Mesenchymal stem cell (in vitro differentiated cells and primary cell): ENCODE measurements around the gene CATSPERE.

Source experiments
- DNase-seq: peaks from one replicate; pipeline ENCODE4 v3.0.0-alpha.2; 2013
- H2AFZ ChIP-seq: one replicate; pipeline ENCODE4 v1.6.1; 2013; ENCODE audit warnings: low read depth, mild to moderate bottlenecking, control low read depth, inconsistent platforms, low read length, moderate library complexity
- H2AK5ac ChIP-seq: 2 replicates; pipeline ENCODE4 v1.6.1; 2013; ENCODE audit warnings: low read length, moderate library complexity, mild to moderate bottlenecking, inconsistent platforms; ENCODE audit not compliant: severe bottlenecking
- H2BK120ac ChIP-seq: one replicate; pipeline ENCODE4 v1.6.1; 2013; ENCODE audit warnings: low read depth, mild to moderate bottlenecking, inconsistent platforms, low read length, moderate library complexity
- H2BK12ac ChIP-seq, 2 experiments: one replicate each; pipeline ENCODE4 v1.6.1; 2013; ENCODE audit warnings: inconsistent platforms in 2 of 2, low read length in 2 of 2, mild to moderate bottlenecking in 2 of 2, moderate library complexity in 2 of 2, control low read depth in 1 of 2
- H2BK15ac ChIP-seq: one replicate; pipeline ENCODE4 v1.6.1; 2013; ENCODE audit warnings: mild to moderate bottlenecking, low read depth, inconsistent platforms; ENCODE audit not compliant: poor library complexity, severe bottlenecking
- H2BK5ac ChIP-seq: 2 replicates; pipeline ENCODE4 v1.6.1; 2013; ENCODE audit warnings: low read depth, mild to moderate bottlenecking, low read length, control low read depth, inconsistent platforms; ENCODE audit not compliant: poor library complexity, severe bottlenecking
- H3K14ac ChIP-seq, 2 experiments: one replicate each; pipeline ENCODE4 v1.6.1; 2013; ENCODE audit warnings: inconsistent platforms in 2 of 2, low read length in 2 of 2, control low read depth in 1 of 2, mild to moderate bottlenecking in 1 of 2, moderate library complexity in 1 of 2
- H3K18ac ChIP-seq, 2 experiments: one replicate each; pipeline ENCODE4 v1.6.1; 2013; ENCODE audit warnings: inconsistent platforms in 2 of 2, low read length in 2 of 2, control low read depth in 1 of 2, low read depth in 1 of 2, mild to moderate bottlenecking in 1 of 2
- H3K23ac ChIP-seq, 2 experiments: one replicate each; pipeline ENCODE4 v1.6.1; 2013; ENCODE audit warnings: inconsistent platforms in 2 of 2, low read length in 2 of 2, mild to moderate bottlenecking in 2 of 2, moderate library complexity in 2 of 2, control low read depth in 1 of 2
- H3K27ac ChIP-seq: 2 replicates; pipeline ENCODE4 v1.5.1; 2013; ENCODE audit warnings: mild to moderate bottlenecking, moderate library complexity, low read length, control low read depth, inconsistent platforms; ENCODE audit not compliant: poor library complexity, severe bottlenecking
- H3K27me3 ChIP-seq, 2 experiments: 2 replicates each; pipeline versions ENCODE4 v1.6.1 to v1.7.0; 2013; ENCODE audit warnings: low read length in 2 of 2, mild to moderate bottlenecking in 2 of 2, moderate library complexity in 2 of 2, control low read depth in 1 of 2, inconsistent platforms in 1 of 2; ENCODE audit not compliant: control insufficient read depth in 1 of 2, insufficient read depth in 1 of 2
- H3K36me3 ChIP-seq, 2 experiments: 2 replicates each; pipeline versions ENCODE4 v1.6.1 to v1.7.0; 2013; ENCODE audit warnings: low read length in 2 of 2, control low read depth in 1 of 2, inconsistent platforms in 1 of 2, low read depth in 1 of 2, mild to moderate bottlenecking in 1 of 2; ENCODE audit not compliant: insufficient read depth in 2 of 2, control insufficient read depth in 1 of 2
- H3K4ac ChIP-seq, 2 experiments: one replicate each; pipeline ENCODE4 v1.6.1; 2013; ENCODE audit warnings: inconsistent platforms in 2 of 2, low read length in 2 of 2, mild to moderate bottlenecking in 2 of 2, moderate library complexity in 2 of 2, control low read depth in 1 of 2, low read depth in 1 of 2
- H3K4me1 ChIP-seq: 2 replicates; pipeline ENCODE4 v1.6.1; 2013; ENCODE audit warnings: low read depth, low read length, control low read depth; ENCODE audit not compliant: control insufficient read depth, insufficient read depth
- H3K4me2 ChIP-seq: 2 replicates; pipeline ENCODE4 v1.6.1; 2013; ENCODE audit warnings: low read length, mild to moderate bottlenecking, inconsistent platforms; ENCODE audit not compliant: poor library complexity, severe bottlenecking
- H3K4me3 ChIP-seq, 2 experiments: 2 replicates each; pipeline versions ENCODE4 v1.5.1 to v1.7.0; 2013; ENCODE audit warnings: low read length in 2 of 2, mild to moderate bottlenecking in 2 of 2, control low read depth in 1 of 2, low read depth in 1 of 2; ENCODE audit not compliant: insufficient read depth in 1 of 2
- H3K79me1 ChIP-seq: replicated peaks from 2 replicates; pipeline ENCODE4 v1.6.1; 2013; ENCODE audit warnings: mild to moderate bottlenecking, control low read depth, low read length, inconsistent platforms; ENCODE audit not compliant: poor library complexity, severe bottlenecking
- H3K9ac ChIP-seq: 2 replicates; pipeline ENCODE4 v1.7.0; 2013; ENCODE audit warnings: mild to moderate bottlenecking, low read length, moderate library complexity
- H3K9me3 ChIP-seq: 2 replicates; pipeline ENCODE4 v1.7.0; 2013; ENCODE audit warnings: mild to moderate bottlenecking, low read length; ENCODE audit not compliant: control insufficient read depth
- H4K8ac ChIP-seq: one replicate; pipeline ENCODE4 v1.6.1; 2013; ENCODE audit warnings: inconsistent platforms, mild to moderate bottlenecking, low read length, moderate library complexity
- H4K91ac ChIP-seq: one replicate; pipeline ENCODE4 v1.6.1; 2013; ENCODE audit warnings: mild to moderate bottlenecking, low read length, inconsistent platforms
- WGBS: methylation state at CpG from one replicate; pipeline ENCODE4 v1.1.7; 2013; ENCODE audit warnings: mixed read lengths; 5-methylcytosine and 5-hydroxymethylcytosine counted together

CATSPERE gene

DNA sequence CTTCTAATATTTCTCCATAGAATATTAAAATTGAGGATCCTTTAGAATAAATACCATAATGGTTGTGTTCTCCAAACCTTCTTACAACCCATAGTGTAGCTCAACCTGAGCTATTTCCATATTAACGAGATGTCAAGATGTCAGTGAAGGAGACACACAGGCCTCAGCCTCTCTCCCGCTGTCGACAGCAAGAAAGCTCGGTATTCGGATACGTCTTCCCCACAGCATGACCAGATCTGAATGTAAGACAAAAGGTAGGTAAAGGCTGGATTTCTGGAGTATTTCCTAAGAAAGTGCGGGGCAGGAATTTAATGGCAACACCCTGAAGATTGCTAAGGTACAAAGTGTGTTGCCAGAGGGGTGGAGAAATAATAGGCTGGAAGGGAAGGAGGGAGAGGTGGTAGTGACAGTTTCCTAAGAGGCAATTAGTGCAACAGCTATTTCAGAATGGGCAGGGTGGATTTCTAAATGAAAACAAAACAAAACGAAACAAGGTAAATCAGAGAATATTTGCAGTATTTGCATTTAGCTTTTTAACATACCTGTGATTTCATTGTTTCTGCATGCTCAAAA lies 11.1 kb upstream of the CATSPERE start:
- H3K27ac ChIP-seq = no peak overlapping the region
- no peak overlapping the region for H4K8ac ChIP-seq

DNA sequence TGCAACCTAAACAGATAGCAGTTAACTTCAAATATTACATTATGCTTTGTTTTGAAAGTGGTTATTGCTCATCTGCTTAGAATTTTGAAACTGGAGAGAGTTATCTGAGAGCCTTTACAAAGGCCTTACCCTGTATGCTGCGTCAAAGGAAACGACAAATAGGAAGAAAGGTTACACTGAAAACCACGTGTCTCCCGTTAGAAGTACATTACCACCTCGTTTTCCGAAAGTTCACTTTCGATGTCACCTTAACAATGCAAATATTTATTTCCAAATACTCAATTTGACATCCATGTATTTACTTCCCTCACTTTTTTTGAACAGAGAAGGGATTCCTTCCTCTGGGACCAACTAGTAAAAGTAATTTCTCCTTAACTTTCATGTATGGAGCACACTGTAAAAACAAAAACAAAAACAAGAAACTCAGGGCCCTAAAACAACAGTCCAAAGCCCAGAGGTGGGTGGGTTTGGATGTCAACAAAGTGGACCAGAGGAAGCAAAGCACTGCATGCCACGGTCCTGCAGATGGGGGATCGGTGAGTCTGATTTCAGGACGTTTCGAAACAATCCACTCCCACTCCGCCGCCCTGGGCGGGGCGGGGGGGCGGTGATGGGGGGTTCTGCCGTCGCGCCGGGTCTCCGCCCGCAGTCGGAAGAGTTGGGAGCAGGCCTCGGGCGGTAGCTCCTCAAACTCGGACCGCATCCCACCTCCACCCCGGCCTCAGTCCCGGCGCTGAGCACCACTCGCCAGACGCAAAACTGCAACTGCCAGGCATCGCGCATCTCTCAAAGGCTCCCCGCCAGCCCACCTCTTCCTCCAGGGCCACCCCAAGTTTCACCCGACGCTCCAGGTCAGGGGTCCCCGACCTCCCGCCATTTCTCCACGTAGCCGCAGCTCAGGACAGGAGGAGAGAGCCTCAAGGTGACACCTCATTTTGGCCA lies 10.2 kb upstream of the CATSPERE start:
- Histone ChIP-seq H2BK120ac (peak overlapping the region; percentile 89), H3K9me3 (no peaks in the 10 kb centered on the region), H3K23ac (peak overlapping the region; percentile 86 to 96), H2BK5ac (peak overlapping the region; percentile 90), H3K79me1 (peaks cover 8% of the 10 kb centered on the region), H2BK15ac (peak overlapping the region; percentile 100), H4K8ac (peak overlapping the region; percentile 75), H3K9ac (peak overlapping the region; percentile 97), H3K4ac (peak overlapping the region; percentile 79 to 93), H3K4me3 (peak overlapping the region; percentile 89 to 96), H2AFZ (peak overlapping the region; percentile 55), H4K91ac (peak overlapping the region; percentile 93), H3K4me2 (peak overlapping the region; percentile 78), H3K27ac (peak overlapping the region; percentile 89), H2AK5ac (no peak overlapping the region), H2BK12ac (peak overlapping the region in 1 of 2 experiments; percentile 23), H3K18ac (peak overlapping the region; percentile 95 to 99), H3K27me3 (no peaks in the 10 kb centered on the region), H3K14ac (peak overlapping the region in 1 of 2 experiments; percentile 86), H3K4me1 (peaks cover 3% of the 10 kb centered on the region), H3K36me3 (peaks cover 0 to 16% of the 10 kb centered on the region in 2 experiments)
- under 1% methylated on average over 30 of the region's 41 CpGs for WGBS
- DNase-seq = peak; percentile 77

More for the DNA sequence above, 11.1 kb upstream of the CATSPERE start:
- Histone ChIP-seq H3K4ac (no peak overlapping the region), H3K27me3 (no peaks in the 10 kb centered on the region), H3K4me3 (peak overlapping the region in 1 of 2 experiments; percentile 96), H2AFZ (no peak overlapping the region), H2BK120ac (no peak overlapping the region), H2AK5ac (peak overlapping the region; percentile 1), H3K4me1 (peaks cover 3% of the 10 kb centered on the region), H2BK5ac (no peak overlapping the region), H3K18ac (no peak overlapping the region), H3K4me2 (peak overlapping the region; percentile 78), H3K9me3 (no peaks in the 10 kb centered on the region), H3K14ac (no peak overlapping the region), H3K79me1 (peaks cover 7% of the 10 kb centered on the region), H2BK15ac (no peak overlapping the region), H2BK12ac (no peak overlapping the region), H4K91ac (no peak overlapping the region), H3K23ac (peak overlapping the region in 1 of 2 experiments; percentile 22), H3K36me3 (peaks cover 0 to 16% of the 10 kb centered on the region in 2 experiments), H3K9ac (peak overlapping the region; percentile 97)
- DNase-seq = no peak
- WGBS = 80% methylated on average over 7 of the region's 8 CpGs

GRCh38 chr1:244451539-244451950 lies 9.5 kb upstream of the CATSPERE start, which contains the start of gene ADSS2:
TSS of gene ADSS2 (minus strand) at chr1:244451909. CDS start at chr1:244451817, 92 bp downstream.
- peak within 1 kb of the TSS; percentile 89 for H3K27ac ChIP-seq
- no peaks in the 10 kb centered on the region for H3K27me3 ChIP-seq
- peak within 1 kb of the TSS; percentile 100 for H2BK15ac ChIP-seq
- peak within 1 kb of the TSS; percentile 90 for H2BK5ac ChIP-seq
- H3K36me3 ChIP-seq = peaks cover 0 to 16% of the 10 kb centered on the region in 2 experiments
- H4K8ac ChIP-seq = peak within 1 kb of the TSS; percentile 95
- peaks cover 11% of the 10 kb centered on the region for H3K79me1 ChIP-seq
- H2AFZ ChIP-seq = peak within 1 kb of the TSS; percentile 55
- H3K9ac ChIP-seq = peak within 1 kb of the TSS; percentile 97
- 1% methylated on average over 29 of the region's 45 CpGs for whole genome bisulfite sequencing
- no peaks in the 10 kb centered on the region for H3K9me3 ChIP-seq
- no peak for DNase-seq
- peak within 1 kb of the TSS; percentile 78 for H3K4me2 ChIP-seq
- H3K23ac ChIP-seq = peak within 1 kb of the TSS; percentile 86 to 96
- peaks cover 3% of the 10 kb centered on the region for H3K4me1 ChIP-seq
- peak within 1 kb of the TSS; percentile 95 to 99 for H3K18ac ChIP-seq
- peak within 1 kb of the TSS; percentile 89 to 96 for H3K4me3 ChIP-seq
- H3K4ac ChIP-seq = peak within 1 kb of the TSS; percentile 79 to 93
- peak within 1 kb of the TSS; percentile 89 for H2BK120ac ChIP-seq
- peak within 1 kb of the TSS in 1 of 2 experiments; percentile 23 for H2BK12ac ChIP-seq
- H4K91ac ChIP-seq = peak within 1 kb of the TSS; percentile 93
- H3K14ac ChIP-seq = peak within 1 kb of the TSS in 1 of 2 experiments; percentile 86
- H2AK5ac ChIP-seq = peak within 1 kb of the TSS; percentile 41
